Neural progenitor cell (in vitro differentiated cells): Measurements from ENCODE around the gene INSRR.

Experiments
- CTCF ChIP-seq: fragments of 200-600 bp; sonication (generic); IDR thresholded peaks from 2 replicates; pipeline ENCODE4 v1.5.1; 2017; ENCODE audit warnings: antibody characterized with exemption, mild to moderate bottlenecking
- EZH2 ChIP-seq: fragments of 200-600 bp; sonication (generic); IDR thresholded peaks from 2 replicates; pipeline ENCODE4 v1.6.1; 2017; ENCODE audit warnings: antibody characterized with exemption, mild to moderate bottlenecking, moderate library complexity

DNA sequence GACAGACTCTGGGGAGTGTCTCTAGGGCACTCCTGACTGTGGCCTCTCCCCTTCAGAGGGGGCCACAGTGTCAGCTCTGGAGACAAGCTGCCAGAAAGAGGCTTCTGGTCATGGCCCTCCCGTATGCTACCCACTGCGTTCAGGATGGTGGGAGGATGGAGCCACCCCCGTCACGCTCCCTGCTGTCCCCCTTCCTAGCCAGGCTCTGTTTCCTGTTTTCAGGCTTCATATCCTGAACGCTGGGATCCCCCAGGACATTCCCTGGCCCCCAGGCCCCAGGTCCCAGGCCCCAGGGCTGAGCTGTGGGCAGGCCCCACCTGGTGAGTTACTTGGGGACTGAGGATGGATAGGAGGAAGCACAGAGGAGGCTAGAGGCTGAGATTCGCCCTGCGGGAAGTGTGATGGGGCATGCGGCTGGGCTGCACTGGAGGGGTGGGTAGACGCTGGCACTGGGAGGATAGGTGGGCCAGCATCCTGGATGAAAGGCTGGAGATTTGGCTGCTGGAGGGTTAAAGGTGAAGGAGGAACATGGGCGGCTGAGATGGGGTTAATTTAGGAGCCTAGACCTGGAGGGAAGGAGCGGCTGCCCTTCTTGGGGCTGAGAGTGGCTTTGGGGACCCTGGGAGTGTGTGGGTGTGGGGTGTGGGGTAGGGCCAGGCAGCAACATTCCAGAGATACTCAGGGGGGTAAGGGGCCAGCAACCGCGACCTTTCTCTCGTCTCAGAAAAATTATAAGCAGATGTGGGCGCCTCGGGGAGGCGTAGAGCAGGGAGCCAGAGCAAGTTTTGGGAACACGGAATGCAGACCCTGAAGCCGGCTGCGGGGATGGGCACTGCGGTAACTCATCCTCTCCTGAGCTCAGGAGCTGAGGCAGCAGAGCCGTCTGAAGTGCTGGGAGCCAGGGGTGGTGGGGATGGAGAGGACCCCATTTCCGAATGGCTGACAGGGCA is 43.3 kb upstream of the INSRR start:
- no peak for TF ChIP-seq CTCF
- TF ChIP-seq EZH2, result no peak
